Suppressor macrophage treated with lipopolysaccharide for 1 hour (primary cell): ENCODE measurements around the gene NEK3.
"Not testable (repeated sequence)": the region's sequence is repeated elsewhere in the genome, so short reads cannot be mapped to it uniquely, and the experiment has no call there.

Experiments
- DNase-seq, 3 donors: peaks; one replicate each; pipeline ENCODE4 v3.0.0-alpha.2; 2020 to 2022

NEK3 gene

GRCh38 chr13:52165411-52165810 is 6.0 kb upstream of the NEK3 start:
- no peak for DNase-seq

- no peak for DNase-seq
These were observed 5.6 kb upstream of the NEK3 start for GRCh38 chr13:52164989-52165388.

- DNase-seq = not testable (repeated sequence)
These were observed 4.5 kb upstream of the NEK3 start for GRCh38 chr13:52163878-52164277.

GRCh38 chr13:52162279-52163101 is 3.1 kb upstream of the NEK3 start:
- peak in 1 of 3 donors; percentile 27 for DNase-seq

- no peak for DNase-seq
These were observed 1.8 kb upstream of the NEK3 start for GRCh38 chr13:52161181-52161646.

GRCh38 chr13:52160506-52160905 is 1.1 kb upstream of the NEK3 start:
- DNase-seq = no peak

- DNase-seq = no peak
These were observed 656 bp upstream of the NEK3 start for GRCh38 chr13:52160053-52160452.

GRCh38 chr13:52158629-52159158 is 703 bp downstream of the NEK3 start:
- DNase-seq = peak; percentile 47 to 63 (median 59)

GRCh38 chr13:52156724-52157261 is 2.6 kb downstream of the NEK3 start:
- no peak for DNase-seq

GRCh38 chr13:52155177-52155576 is 4.2 kb downstream of the NEK3 start:
- DNase-seq = no peak

GRCh38 chr13:52147225-52147624 is 12.2 kb downstream of the NEK3 start:
- DNase-seq = no peak

- DNase-seq = no peak
These were observed 18.1 kb downstream of the NEK3 start for GRCh38 chr13:52141299-52141698.

- DNase-seq = no peak
These were observed 21.9 kb downstream of the NEK3 start for GRCh38 chr13:52137489-52137888.

- no peak for DNase-seq
These were observed 22.6 kb downstream of the NEK3 start for GRCh38 chr13:52136763-52137162.

GRCh38 chr13:52130641-52131040 is 28.8 kb downstream of the NEK3 start:
- DNase-seq = no peak

- DNase-seq = peak; percentile 67 to 89 (median 80)
These were observed 30.4 kb downstream of the NEK3 start, which contains the start of gene NEK5 for GRCh38 chr13:52128714-52129700. NEK5 (minus strand) TSS chr13:52129073; CDS start chr13:52127482, 1,591 bp downstream.

GRCh38 chr13:52127783-52128702 is 31.4 kb downstream of the NEK3 start:
- DNase-seq = peak; percentile 67 to 71 (median 70)

- no peak for DNase-seq
These were observed 32.0 kb downstream of the NEK3 start for GRCh38 chr13:52127378-52127777.

GRCh38 chr13:52125547-52125946 is 33.9 kb downstream of the NEK3 start:
- DNase-seq = no peak

GRCh38 chr13:52118595-52118994 is 40.8 kb downstream of the NEK3 start:
- no peak for DNase-seq

GRCh38 chr13:52118095-52118494 is 41.3 kb downstream of the NEK3 start:
- DNase-seq = no peak

GRCh38 chr13:52112591-52112990 is 46.8 kb downstream of the NEK3 start:
- no peak for DNase-seq
